ENCODE data around the gene ANKH.

GRCh38 chr5:14912206-14912605 is 40.6 kb upstream of the ANKH start:
- TF ChIP-seq POLR2AphosphoS5 (IDR thresholded peaks at IDR 0.05; ENCODE audit: borderline replicate concordance, low read depth, low read length) (no peak), EZH2 (IDR thresholded peaks at IDR 0.05) (no peak)

Measured in SK-N-MC (cell line).